Natural killer cell (primary cell): ENCODE results near the gene CDK16. TPM values are rescaled to one million over a fixed set of nuclear protein-coding genes. Genes with fewer than 3 reads are reported as not detected.

Experiments used
- ATAC-seq, 3 donors: fragments of 150-1000 bp in 2 of 3; fragments of 200-7000 bp in 1 of 3; cut with Tn5 transposase; 1 replicate in 1 of 3; 2 replicates in 2 of 3; pipeline ENCODE4 v1.10.0; 2021; ENCODE audit warnings: mild to moderate bottlenecking in 2 of 3, moderate library complexity in 2 of 3
- DNase-seq, 2 donors: peaks; one replicate each; pipeline versions ENCODE4 v3.0.0 to v3.0.0-alpha.2; 2013 to 2021; ENCODE audit warnings: mixed read lengths in 1 of 2
- H3K27ac ChIP-seq: one replicate; pipeline ENCODE4 v1.5.1; 2013; ENCODE audit warnings: mild to moderate bottlenecking, low read length
- H3K27me3 ChIP-seq: one replicate; pipeline ENCODE4 v1.6.1; 2013; ENCODE audit warnings: low read length; ENCODE audit not compliant: control insufficient read depth, insufficient read depth
- H3K36me3 ChIP-seq: one replicate; pipeline ENCODE4 v1.6.1; 2013; ENCODE audit warnings: low read length; ENCODE audit not compliant: control insufficient read depth, insufficient read depth
- H3K4me1 ChIP-seq: one replicate; pipeline ENCODE4 v1.6.1; 2013; ENCODE audit warnings: low read length; ENCODE audit not compliant: control insufficient read depth, insufficient read depth
- H3K4me3 ChIP-seq: one replicate; pipeline ENCODE4 v1.5.1; 2013; ENCODE audit warnings: low read length
- H3K9me3 ChIP-seq: one replicate; pipeline ENCODE4 v1.6.1; 2013; ENCODE audit warnings: low read length; ENCODE audit not compliant: control insufficient read depth, insufficient read depth
- H3K27ac Mint-ChIP-seq, 2 donors: one replicate each; pipeline ENCODE4 v1.8.0; 2022; ENCODE audit warnings: mild to moderate bottlenecking in 2 of 2, mixed read lengths in 2 of 2, moderate library complexity in 1 of 2
- H3K27me3 Mint-ChIP-seq, 2 donors: one replicate each; pipeline ENCODE4 v1.8.0; 2022; ENCODE audit warnings: low read depth in 2 of 2, mixed read lengths in 2 of 2
- H3K36me3 Mint-ChIP-seq: one replicate; pipeline ENCODE4 v1.8.0; 2022; ENCODE audit warnings: mixed read lengths
- H3K4me1 Mint-ChIP-seq, 2 donors: one replicate each; pipeline ENCODE4 v1.8.0; 2022; ENCODE audit warnings: mixed read lengths in 2 of 2
- H3K4me3 Mint-ChIP-seq: one replicate; pipeline ENCODE4 v1.8.0; 2022; ENCODE audit warnings: mild to moderate bottlenecking, moderate library complexity, mixed read lengths
- H3K9me3 Mint-ChIP-seq, 2 donors: one replicate each; pipeline ENCODE4 v1.8.0; 2022; ENCODE audit warnings: mixed read lengths in 2 of 2
- CTCF ChIP-seq: fragments of 200-600 bp; IDR thresholded peaks from one replicate; pipeline ENCODE4 v1.8.0; 2022; ENCODE audit warnings: antibody characterized with exemption
- WGBS: methylation state at CpG from one replicate; pipeline ENCODE4 v1.1.7; 2013; ENCODE audit warnings: missing lambda C conversion rate; ENCODE audit not compliant: insufficient coverage; 5-methylcytosine and 5-hydroxymethylcytosine counted together
- intact Hi-C: fragments of 100-400 bp; cut with micrococcal nuclease; formaldehyde crosslinking; loops from one replicate; pipeline ENCODE4 v1.14.2; 2022
- total RNA-seq, 4 donors: library from RNA; stranded (reverse); fragments of 120-200 nt in 1 of 4; gene quantifications; one replicate each; pipeline versions ENCODE4 v1.2.3 to v1.2.4, GENCODE V29; 2013 to 2022

CDK16 gene
- total RNA-seq, 3 donors from 2014 or later (not counting 1 experiment from before 2014, with no cell fraction given), result 112 to 140 (median 126) TPM

DNA sequence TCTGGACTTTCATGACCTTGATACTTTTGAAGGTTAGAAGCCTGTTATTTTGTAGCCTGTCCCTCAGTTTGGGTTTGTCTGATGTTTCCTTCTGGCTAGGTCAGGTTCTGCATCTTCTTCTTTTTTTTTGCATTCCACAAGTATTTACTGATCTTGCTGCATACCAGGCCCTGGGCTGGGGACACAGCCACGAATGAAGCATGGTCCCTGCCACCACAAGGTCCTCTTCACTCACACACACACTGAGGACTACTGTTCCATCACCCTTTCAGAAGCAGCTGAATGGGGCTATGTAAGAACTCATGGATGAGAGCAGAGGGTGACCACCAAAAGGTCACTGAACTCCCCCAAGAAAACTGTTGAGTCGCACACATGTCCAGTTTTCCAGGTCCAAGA, 53.5 kb downstream of the CDK16 start:
- 83% methylated on average over 1 of the region's 2 CpGs for WGBS
- no peaks in the 10 kb centered on the region for H3K9me3 Mint-ChIP-seq
- intact Hi-C loops, result no loop called here
- Histone ChIP-seq H3K27ac (no peak overlapping the region), H3K27me3 (no peaks in the 10 kb centered on the region), H3K4me3 (no peak overlapping the region), H3K36me3 (no peaks in the 10 kb centered on the region), H3K4me1 (no peaks in the 10 kb centered on the region), H3K9me3 (no peaks in the 10 kb centered on the region)
- peaks cover 0 to 12% of the 10 kb centered on the region in 2 donors for H3K27me3 Mint-ChIP-seq
- H3K4me3 Mint-ChIP-seq, result no peak overlapping the region
- no peaks in the 10 kb centered on the region for H3K36me3 Mint-ChIP-seq
- TF ChIP-seq CTCF, result no peak
- no peak overlapping the region for H3K27ac Mint-ChIP-seq
- ATAC-seq (no peak), DNase-seq (no peak)
- no peaks in the 10 kb centered on the region for H3K4me1 Mint-ChIP-seq

GRCh38 chrX:47273011-47273730, 54.7 kb downstream of the CDK16 start:
- 74% methylated on average over 7 of the region's 7 CpGs for WGBS
- Histone ChIP-seq H3K9me3 (no peaks in the 10 kb centered on the region), H3K4me3 (no peak overlapping the region), H3K27me3 (no peaks in the 10 kb centered on the region), H3K27ac (no peak overlapping the region), H3K4me1 (no peaks in the 10 kb centered on the region), H3K36me3 (no peaks in the 10 kb centered on the region)
- no peaks in the 10 kb centered on the region for H3K4me1 Mint-ChIP-seq
- intact Hi-C loops, result no loop called here
- no peak for TF ChIP-seq CTCF
- no peak overlapping the region for H3K27ac Mint-ChIP-seq
- DNase-seq, result no peak
- no peaks in the 10 kb centered on the region for H3K9me3 Mint-ChIP-seq
- H3K36me3 Mint-ChIP-seq, result no peaks in the 10 kb centered on the region
- ATAC-seq, result no peak
- no peak overlapping the region for H3K4me3 Mint-ChIP-seq
- peaks cover 0 to 12% of the 10 kb centered on the region in 2 donors for H3K27me3 Mint-ChIP-seq

- no peak for ATAC-seq
- no peak for DNase-seq
- no peaks in the 10 kb centered on the region for H3K36me3 Mint-ChIP-seq
These were observed 60.2 kb downstream of the CDK16 start for GRCh38 chrX:47278691-47279090.

More at GRCh38 chrX:47278691-47279090, 60.2 kb downstream of the CDK16 start:
- no CpG with 5 or more reads among the region's 2 CpGs for WGBS
- Mint-ChIP-seq H3K27ac (no peak overlapping the region), H3K4me1 (no peaks in the 10 kb centered on the region), H3K9me3 (no peaks in the 10 kb centered on the region), H3K4me3 (no peak overlapping the region), H3K27me3 (no peaks in the 10 kb centered on the region)
- TF ChIP-seq CTCF, result no peak
- H3K9me3 ChIP-seq, result no peaks in the 10 kb centered on the region
- H3K36me3 ChIP-seq, result no peaks in the 10 kb centered on the region
- intact Hi-C loops, result no loop called here
- no peak overlapping the region for H3K27ac ChIP-seq
- H3K27me3 ChIP-seq, result no peaks in the 10 kb centered on the region
- H3K4me1 ChIP-seq, result no peaks in the 10 kb centered on the region
- H3K4me3 ChIP-seq, result no peak overlapping the region

Other genes with a start within 250 kb of the CDK16 start
- not detected for gene RGN, start 140.2 kb upstream of the CDK16 start, total RNA-seq
- gene NDUFB11, start 74.0 kb upstream of the CDK16 start, total RNA-seq, result 10 to 100 TPM; 38.2 to 43.3 (median 42.3) TPM
- 10 to 100 TPM; 37.5 to 43.7 (median 39.4) TPM for gene RBM10, start 73.5 kb upstream of the CDK16 start, total RNA-seq
- gene UBA1, start 24.9 kb upstream of the CDK16 start, total RNA-seq, result 100 to 1,000 TPM; 118 to 168 (median 120) TPM
- 100 to 1,000 TPM; 107 to 131 (median 108) TPM for gene USP11, start 14.3 kb downstream of the CDK16 start, total RNA-seq
- under 1 TPM; 0.35 to 0.61 (median 0.47) TPM for gene ZNF157, start 151.9 kb downstream of the CDK16 start, total RNA-seq